ENCODE measurements around the gene TGFBR1.
A peak's percentile ranks its signal among the peaks of the same experiment; 100 is the strongest.

TGFBR1 gene

DNA sequence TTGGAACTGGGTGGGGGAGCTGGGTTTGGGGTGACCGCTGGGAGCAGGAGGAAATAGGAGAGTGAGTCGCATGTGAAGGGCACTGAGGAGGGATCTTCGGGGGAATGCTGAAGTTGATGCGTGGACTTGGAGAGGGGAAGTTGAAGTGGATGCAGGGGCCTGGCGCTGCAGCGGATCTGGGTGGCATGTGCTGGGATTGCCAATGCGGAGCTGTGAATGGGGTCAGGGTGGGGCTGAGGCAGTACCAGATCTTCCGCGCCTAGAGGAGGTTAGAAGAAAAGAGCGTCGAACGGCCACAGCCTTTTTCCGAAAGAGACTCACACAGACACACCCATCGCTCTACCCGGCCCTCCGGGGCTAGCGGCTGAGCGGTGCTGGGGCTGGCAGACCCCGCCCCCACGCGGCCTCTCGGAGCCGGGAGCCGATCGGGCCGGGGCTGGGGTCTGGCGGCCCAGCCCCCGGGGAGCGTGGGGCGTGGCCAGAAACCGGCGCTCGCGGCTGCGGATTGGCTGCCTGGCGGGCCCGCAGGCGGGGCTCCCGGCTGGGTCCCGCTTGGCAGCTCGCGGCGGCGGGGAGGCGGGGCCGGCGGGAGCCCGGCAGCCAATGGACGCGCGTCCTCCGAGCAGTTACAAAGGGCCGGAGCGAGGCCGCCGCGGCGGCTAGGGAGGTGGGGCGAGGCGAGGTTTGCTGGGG lies at the start of gene TGFBR1:
TGFBR1 (plus strand) TSS at position 655 of the 693 bp plus-strand sequence. CDS start 93 bp downstream, outside the sequence.
- TF ChIP-seq, protein P1, sequence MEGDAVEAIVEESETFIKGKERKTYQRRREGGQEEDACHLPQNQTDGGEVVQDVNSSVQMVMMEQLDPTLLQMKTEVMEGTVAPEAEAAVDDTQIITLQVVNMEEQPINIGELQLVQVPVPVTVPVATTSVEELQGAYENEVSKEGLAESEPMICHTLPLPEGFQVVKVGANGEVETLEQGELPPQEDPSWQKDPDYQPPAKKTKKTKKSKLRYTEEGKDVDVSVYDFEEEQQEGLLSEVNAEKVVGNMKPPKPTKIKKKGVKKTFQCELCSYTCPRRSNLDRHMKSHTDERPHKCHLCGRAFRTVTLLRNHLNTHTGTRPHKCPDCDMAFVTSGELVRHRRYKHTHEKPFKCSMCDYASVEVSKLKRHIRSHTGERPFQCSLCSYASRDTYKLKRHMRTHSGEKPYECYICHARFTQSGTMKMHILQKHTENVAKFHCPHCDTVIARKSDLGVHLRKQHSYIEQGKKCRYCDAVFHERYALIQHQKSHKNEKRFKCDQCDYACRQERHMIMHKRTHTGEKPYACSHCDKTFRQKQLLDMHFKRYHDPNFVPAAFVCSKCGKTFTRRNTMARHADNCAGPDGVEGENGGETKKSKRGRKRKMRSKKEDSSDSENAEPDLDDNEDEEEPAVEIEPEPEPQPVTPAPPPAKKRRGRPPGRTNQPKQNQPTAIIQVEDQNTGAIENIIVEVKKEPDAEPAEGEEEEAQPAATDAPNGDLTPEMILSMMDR (IDR thresholded peaks at IDR 0.05; ENCODE audit: borderline replicate concordance, insufficient read depth, low read depth, low read length) = 0 out of 2 replicates have a peak, but pooled peaks have one; percentile 6

DNA sequence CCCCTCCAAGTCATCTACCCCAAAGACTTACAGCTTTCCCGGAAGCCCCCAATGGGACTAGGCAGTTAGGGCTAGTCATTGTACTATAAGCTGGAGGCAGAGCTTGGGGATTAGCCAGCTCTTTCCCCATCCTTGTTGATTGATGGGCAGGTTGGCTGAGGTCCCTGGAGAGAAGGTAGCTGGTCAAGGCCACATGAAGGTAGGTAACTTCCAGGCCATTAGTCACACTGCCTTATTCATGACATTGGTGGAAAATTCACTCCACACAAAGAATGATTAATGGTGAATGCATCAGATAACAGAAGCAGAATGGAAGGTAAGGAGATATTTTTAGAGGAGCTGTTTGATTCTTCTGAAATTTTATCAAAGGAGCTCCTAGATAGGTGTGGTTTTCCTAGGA lies 49.5 kb upstream of the TGFBR1 start:
- TF ChIP-seq, protein P1 (IDR thresholded peaks at IDR 0.05; ENCODE audit: borderline replicate concordance, insufficient read depth, low read depth, low read length) = no peak
- no peak overlapping the region for H3K4me3 ChIP-seq (ENCODE audit: low read depth, low read length)

More for the DNA sequence above, at the start of gene TGFBR1:
- peak within 1 kb of the TSS; percentile 91 for H3K4me3 ChIP-seq (ENCODE audit: low read depth, low read length)

DNA sequence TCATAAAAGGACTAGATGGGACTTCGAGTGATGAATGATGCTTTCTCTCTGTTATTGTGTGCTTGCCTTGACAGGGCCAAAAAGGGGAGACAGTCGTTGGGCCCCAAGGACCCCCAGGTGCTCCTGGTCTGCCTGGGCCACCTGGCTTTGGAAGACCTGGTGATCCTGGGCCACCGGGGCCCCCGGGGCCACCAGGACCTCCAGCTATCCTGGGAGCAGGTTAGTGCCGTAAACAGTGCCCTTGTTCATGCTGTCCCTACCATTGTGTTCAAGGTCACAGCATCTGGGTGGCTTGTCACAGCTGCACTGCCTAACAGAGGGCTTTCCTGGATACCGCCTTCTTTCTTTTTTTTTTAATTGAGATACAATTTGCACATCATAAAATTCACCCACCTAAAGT lies 48.7 kb upstream of the TGFBR1 start:
- H3K4me3 ChIP-seq (ENCODE audit: low read depth, low read length) = no peak overlapping the region
- TF ChIP-seq, protein P1 (IDR thresholded peaks at IDR 0.05; ENCODE audit: borderline replicate concordance, insufficient read depth, low read depth, low read length) = no peak

DNA sequence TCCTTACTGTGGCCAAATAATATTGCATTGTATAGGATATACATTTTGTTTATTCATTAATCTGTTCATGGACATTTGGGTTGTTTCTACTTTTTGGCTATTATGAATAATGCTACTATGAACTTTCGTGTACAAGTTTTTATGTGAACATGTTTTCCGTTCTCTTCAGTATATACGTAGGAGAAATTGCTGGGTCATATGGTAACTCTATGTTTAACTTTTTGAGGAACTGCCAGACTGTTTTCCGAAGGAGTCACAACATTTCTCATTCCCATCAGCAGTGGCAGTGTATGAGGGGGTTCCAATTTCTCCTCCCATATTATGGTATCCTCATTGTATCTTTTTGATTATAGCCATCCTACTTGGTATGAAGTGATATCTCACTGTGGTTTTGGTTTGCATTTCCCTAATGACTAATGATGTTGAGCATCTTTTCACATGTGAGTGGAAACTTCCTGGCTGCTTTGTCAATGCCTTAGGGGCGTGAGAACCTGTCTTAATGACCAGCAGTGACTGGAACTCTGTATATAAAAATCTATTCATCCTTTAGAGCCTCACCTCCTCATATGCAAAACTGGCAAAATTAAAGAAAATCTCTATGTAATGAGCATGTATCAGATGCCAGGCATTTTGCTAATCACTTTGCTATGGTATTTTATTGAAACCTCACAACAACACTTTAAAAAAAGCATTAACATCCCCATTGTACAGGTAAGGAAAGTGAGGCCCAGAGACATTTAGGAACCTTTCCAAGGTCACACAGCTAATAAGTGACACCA lies 47.8 kb upstream of the TGFBR1 start:
- H3K4me3 ChIP-seq (ENCODE audit: low read depth, low read length) = no peak overlapping the region
- TF ChIP-seq, protein P1 (IDR thresholded peaks at IDR 0.05; ENCODE audit: borderline replicate concordance, insufficient read depth, low read depth, low read length) = no peak

DNA sequence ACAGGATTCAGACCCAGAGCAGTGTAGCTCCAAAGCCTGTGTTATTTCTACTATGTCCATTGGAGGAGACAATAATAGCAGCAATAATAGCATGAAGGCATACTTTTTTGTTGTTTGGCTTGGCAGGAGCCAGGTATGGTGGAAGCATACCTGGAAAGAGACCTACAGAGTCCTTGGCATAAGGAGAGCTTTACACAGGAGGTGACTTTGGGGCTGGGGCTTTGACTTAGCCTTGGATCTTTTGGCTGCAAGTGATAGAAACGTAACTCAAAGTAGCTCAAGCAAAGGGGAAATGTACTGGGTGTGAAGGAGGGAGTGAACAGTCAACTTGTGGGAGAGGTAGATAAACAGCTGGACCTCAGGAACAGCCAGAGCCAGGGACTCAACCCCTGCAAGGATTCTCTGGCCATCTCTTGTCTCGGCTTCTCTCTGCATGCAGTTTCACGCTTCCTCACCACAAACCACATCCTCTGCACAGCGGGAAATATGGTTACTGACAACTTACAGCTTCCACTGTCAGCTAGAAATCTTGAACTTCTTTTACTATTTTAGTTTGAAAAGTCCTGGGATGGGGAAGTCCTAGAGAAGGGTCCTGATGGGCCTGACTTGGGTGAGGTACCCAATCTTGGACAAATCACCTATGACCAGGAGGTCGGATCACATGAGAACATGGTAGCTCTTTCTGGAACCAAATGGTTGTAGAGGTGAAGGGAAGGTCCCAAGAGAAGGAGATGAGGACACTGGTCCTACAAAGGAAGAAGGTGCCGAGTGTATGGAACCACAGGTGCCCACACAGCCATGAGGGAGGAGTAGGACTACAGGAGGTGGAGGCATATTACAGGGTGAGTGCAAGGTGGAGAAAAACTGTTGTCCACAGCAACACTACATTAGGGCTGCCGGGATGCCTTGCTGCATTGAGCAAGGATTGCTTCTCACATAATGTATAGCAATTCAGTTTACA lies 47.0 kb upstream of the TGFBR1 start:
- H3K4me3 ChIP-seq (ENCODE audit: low read depth, low read length) = no peak overlapping the region
- TF ChIP-seq, protein P1 (IDR thresholded peaks at IDR 0.05; ENCODE audit: borderline replicate concordance, insufficient read depth, low read depth, low read length) = no peak

DNA sequence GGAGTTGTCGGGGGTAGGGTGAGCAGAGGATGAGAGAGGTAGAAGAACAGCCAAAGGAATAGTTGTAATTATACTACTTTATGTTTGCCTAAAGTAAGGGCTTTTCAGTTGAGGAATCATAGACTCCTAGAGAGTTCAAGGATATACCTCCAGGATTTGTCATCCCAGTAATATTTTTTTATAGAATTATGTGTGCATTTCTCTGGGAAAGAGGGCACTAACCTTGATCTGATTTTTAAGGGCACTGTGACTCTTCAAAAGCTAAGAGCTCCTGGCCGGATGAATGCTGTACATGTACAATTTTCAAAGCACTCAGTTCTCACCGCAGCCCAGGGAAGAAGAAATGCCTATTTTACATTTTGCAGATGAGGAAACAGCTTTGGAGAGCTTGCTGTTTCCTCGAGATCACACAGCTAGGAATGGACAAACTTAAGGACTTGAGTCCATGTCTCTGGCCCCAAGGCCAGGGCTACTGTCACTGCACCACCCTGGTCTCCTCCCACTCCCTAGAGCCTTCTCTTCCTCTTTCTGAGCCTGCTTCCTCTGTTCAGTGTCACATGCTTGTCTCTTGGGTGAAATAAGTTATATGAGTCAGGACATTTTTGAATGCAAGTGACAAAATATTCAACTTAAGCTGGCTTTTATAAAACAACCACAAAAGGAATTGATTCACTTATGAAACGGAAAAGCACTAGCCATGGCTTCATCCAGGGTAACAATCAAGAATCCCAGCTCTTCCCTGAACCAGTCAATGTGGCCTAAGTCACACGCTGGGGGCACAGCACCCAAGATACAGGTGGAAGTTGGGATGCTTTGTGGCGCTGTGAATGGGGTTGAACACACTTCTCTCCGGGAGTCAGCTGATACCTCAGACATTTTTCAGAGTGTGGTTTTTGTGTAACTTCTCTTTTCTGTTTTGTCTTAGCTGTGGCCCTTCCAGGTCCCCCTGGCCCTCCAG lies 45.7 kb upstream of the TGFBR1 start:
- TF ChIP-seq, protein P1 (IDR thresholded peaks at IDR 0.05; ENCODE audit: borderline replicate concordance, insufficient read depth, low read depth, low read length) = no peak

More for the DNA sequence above, 45.7 kb upstream of the TGFBR1 start:
- no peak overlapping the region for H3K4me3 ChIP-seq (ENCODE audit: low read depth, low read length)

Measured in GM12875 (cell line).